UCSD-AML1 (cell line): ENCODE measurements around the gene MDM4.

ENCODE experiments used
- DNase-seq: peaks from one replicate; lab custom pipeline; 2025; ENCODE audit not compliant: unreplicated experiment; lab: John Stamatoyannopoulos, UW

The MDM4 gene

DNA sequence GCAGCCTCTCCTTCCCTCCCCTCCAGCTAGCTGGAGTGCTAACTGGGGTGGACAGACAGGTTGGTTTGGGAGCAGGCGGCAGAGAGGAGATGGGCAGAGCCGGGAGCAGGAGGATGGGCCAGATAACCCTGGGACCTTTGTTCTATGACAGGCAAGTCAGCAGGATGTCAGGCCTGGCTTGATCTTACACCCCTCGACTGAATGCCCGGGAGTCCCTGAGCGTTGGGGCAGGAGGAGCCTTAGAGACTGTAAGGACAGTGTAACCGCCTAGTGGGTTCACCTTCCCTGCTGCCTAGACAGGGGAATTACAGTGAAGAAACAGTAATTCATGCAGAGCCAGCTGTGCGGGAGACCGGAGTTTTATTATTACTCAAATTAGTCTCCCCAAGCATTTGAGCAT is 60.2 kb downstream of the MDM4 start:
- DNase-seq, result no peak

DNA sequence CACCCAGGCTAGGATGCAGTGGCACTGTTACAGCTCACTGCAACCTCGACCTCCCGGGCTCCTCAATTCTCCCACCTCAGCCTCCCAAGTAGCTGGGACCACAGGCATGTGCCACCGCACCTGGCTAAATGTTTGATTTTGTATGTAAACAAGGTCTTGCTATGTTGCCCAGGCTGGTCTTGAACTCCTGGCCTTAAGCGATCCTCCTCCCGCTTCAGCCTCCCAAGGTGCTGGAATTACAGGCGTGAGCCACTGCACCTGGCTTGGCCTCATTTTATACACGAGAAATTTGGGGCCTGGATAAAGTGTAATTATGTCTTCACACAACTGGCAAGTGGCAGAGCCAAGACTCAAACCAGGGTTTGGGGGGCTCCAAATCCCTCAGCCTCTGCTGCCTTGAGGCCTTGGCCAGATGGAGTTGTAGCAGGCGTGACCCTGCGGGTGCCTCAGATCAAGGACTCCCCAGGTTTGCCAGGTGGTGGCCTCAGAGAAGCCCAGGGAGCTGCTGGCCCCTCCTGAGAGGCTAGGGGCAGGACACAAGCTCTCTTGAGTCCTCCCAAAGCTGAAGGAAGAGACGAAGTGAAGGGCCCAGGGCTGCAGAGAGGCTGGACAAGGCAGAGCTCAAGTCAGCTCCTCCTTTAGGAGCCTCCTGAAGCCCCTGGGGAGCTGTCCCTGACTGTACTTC is 61.7 kb downstream of the MDM4 start:
- DNase-seq, result no peak

- no peak for DNase-seq
These were observed 62.9 kb downstream of the MDM4 start for GRCh38 chr1:204578867-204579664.

- no peak for DNase-seq
These were observed 63.5 kb downstream of the MDM4 start for GRCh38 chr1:204579681-204580080.

DNA sequence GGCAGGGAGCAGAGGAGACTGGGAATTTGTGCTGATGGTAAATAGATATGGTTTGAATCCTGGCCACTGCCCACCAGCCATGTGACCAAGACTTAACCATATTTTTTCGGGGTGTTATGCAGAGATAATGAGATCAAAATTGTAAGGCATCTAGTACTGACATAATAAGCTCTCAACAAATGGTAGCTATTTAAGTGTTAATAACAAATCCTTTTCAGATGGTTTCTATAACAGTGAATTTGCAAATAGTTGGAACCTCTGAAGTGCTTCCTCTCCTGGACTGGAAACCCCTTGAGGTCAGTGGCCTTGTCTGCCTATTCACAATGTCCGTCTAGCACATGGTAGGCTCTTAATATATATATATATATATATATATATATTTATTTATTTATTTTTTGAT is 64.7 kb downstream of the MDM4 start:
- DNase-seq, result no peak

- no peak for DNase-seq
These were observed 65.6 kb downstream of the MDM4 start for GRCh38 chr1:204581759-204582158.

DNA sequence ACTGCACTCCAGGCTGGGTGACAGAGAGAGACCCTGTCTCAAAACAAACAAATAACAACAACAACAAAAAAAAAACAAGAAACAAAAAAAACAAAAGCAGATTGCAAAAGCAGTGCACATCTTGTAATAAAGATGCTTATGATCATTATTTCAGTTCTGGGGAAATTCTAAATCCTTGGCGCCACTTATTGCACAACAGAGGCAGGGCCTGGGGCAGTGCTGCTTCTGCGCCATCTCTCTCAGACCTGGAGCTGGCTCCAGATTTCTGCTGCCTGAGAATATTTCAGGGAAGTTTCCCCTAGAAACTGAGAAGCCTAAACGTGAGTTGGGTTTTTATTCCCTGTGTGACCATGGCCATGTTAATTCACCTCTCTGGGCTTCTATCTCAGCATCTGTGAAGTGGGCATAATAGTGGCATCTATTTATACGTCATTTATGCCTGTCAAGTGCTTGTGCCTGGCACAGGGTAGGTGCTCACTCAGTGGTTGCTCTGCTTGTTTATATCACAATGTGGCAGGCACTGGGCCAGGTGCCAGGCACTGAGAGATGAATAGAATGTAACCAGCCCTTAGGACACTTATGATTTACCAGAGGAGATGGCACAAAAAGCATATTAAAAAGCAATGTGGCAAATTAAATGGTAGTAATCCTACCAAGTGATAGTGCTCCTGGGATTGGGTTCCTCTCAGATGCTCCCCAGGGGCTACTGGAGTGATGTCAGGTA is 67.9 kb downstream of the MDM4 start:
- no peak for DNase-seq

GRCh38 chr1:204584699-204585372 is 68.6 kb downstream of the MDM4 start:
- no peak for DNase-seq

DNA sequence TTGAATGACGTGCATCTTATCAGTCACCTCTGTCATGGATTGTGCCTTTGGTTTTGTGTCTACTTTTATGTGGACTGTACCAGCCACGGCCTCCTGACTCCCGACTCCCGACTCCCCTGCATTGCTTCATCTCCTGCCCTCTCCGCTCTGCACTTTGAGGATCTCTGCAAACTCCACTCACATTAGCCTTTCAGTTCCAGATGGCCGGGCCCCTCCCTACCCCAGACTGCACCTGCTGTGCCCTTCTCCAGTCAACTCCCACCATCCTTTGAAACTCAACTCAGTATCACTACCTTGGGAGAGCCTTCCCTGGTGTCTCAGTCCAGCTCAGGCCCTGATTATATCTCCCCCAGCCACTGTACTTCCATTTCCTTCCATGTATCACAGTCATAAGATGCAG is 71.4 kb downstream of the MDM4 start:
- DNase-seq, result no peak

DNA sequence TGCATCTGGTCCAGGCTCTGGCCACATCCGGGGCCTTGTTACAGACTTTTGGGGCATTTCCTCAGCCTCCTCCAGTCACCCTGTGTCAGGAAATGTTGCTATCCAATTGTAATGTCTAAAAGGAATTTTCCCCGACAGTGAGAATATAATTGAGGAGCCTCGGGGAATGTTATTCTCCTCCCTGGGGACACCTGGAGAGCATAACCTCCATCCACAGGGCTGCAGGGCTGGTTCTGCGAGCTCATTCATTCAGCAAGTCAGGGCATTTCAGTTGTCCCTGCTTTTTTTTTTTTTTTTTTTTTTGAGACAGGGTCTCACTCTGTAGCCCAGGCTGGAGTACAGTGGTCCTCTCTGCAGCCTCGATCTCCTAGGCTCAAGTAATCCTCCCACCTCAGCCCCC is 72.6 kb downstream of the MDM4 start:
- DNase-seq, result no peak

- no peak for DNase-seq
These were observed 73.3 kb downstream of the MDM4 start for GRCh38 chr1:204589409-204590038.

DNA sequence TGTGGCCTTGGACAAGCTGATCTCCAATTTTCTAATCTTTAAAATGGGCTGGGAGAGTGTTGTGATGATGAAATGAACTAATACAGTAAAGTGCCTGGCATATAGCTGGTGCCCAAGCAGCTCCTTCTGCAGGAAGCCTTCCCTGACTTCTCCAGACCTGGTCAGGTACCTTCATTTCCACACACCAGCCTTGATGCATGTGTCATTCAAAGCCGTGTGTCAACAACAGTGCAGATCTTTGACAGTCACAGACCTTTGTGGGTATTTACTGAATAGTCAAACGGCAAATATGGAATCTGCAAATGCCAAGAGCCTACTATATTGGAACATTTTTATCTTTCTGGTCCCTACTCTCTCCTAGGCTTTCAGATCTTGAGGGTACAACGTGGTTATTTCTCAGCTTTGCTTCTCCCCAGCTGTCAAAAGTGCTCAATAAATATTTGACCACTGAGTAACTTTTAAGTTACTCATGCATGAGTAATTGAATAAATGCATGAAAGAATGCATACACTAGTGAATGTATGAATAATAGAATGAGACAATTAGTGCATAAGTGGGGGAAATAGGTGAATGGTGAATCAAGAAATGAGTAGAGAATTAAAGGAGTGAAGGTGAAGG is 75.4 kb downstream of the MDM4 start:
- DNase-seq, result no peak

- DNase-seq, result no peak
These were observed 76.2 kb downstream of the MDM4 start for GRCh38 chr1:204592246-204592948.

- DNase-seq, result no peak
These were observed 82.2 kb downstream of the MDM4 start for GRCh38 chr1:204598319-204598969.

DNA sequence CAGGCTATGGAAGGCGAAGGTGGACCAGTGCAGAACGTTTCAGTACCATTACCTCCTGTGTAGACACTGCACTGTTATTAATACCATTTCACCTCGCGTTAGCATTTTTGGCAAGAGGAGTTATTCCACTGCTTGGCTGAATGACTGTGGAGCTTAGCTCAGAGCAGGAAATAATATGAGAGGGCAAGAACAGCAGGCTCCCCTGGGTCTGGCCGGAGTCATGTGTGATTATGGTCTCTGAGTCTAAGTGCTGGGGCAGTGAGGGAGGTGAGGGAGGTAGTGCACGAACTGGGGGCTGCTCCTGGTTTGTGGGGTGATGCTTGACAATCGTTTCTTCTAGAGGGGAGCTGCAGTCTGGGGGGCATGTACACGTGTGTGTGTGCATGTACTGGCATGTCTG is 82.9 kb downstream of the MDM4 start:
- no peak for DNase-seq

GRCh38 chr1:204599596-204599995 is 83.4 kb downstream of the MDM4 start:
- no peak for DNase-seq

DNA sequence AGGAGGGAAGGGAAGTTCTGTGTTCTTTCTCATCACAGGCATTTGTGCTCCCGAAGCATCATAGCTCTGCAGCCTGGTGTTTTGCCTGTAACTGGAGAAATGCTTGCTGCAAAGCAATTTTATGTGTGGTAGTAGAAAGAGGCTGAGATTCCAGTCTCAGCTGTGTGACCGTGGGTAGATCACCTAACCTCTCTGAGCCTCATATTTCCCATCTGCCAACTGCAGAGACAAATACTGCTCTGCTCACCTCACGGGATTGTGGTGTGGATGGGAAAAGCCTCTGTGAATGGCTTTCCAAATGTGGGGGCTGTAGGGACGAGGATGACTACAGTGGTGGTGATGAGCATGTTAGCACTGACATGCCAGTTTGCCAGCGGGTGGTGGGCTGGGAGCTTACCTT is 84.0 kb downstream of the MDM4 start:
- no peak for DNase-seq

GRCh38 chr1:204600968-204601367 is 84.8 kb downstream of the MDM4 start:
- no peak for DNase-seq

DNA sequence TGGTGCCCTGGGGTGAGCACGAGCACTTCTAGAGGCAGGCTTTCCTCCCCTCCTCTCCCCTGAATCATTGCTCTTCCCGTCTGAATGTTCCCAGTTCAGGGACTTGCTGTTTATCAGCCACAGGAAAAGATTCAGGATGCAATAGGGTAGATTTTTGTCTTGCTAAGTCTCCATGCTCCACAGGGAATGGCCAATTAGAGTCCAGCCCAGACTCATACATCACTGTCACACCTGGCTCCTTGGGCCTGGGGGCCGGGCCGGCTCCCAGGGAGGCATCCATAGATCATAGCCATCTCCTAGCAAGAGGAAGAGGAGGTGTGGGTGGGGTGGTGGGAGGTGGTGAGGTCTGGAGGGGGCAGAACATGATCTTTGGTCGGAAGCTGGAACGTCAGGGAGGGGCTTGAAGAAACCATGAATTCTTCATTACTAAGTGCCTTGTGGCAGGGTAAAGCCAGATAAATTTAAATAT is 85.9 kb downstream of the MDM4 start:
- DNase-seq, result no peak
